Cortex of kidney (tissue), 1 donor: ENCODE data around the gene BMF.
"Not testable (repeated sequence)": the region's sequence is repeated elsewhere in the genome, so short reads cannot be mapped to it uniquely, and the experiment has no call there.

Source experiments
- DNase-seq: peaks from one replicate; lab custom pipeline; 2025; lab: John Stamatoyannopoulos, UW

The BMF gene

DNA sequence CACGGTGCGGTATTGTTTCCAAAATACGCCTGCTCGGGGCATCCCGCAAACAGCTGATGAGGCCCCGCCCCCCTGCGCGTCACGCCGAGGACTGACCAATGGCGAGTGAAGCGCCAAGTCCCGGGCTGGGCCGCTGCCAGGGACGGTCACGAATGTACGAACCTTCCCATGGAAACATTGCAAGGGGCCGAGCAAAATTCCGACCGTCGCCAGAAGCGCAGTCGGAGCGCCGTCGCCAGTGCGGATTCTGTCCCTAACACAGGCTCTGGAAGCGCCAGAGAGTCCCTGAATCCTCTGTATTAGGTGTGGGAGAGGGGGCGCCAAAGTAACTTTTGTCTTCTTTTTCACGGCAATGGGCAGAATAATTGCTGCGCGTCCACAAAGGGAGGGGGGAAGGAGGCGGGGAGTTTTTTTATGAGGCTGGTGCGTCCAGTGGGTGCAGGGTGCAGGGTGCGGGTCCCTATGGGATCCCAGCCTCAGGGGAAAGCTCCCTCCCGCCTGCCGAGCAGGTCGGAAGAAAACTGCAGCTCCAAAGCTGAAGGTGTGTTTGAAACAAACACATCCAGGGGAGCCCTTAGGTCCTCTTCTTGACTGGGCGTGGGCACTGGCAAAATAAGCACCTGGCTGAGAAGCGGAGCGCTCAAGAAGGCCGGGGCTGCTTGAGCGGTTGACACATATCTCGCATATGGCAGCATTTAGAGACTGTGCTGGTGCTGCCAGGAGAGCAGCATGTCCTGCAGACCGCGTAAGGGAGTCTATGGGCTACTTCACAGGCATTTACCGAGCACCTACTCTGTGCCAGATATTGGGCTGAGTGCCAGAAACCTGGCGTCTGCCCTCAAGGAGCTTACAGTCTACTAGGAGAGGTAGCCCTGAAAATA is at the start of gene BMF:
Gene BMF, minus strand, starts transcription at position 25 of the 881 bp plus-strand sequence. CDS start 2,793 bp downstream, outside the sequence.
- DNase-seq = no peak

- DNase-seq = no peak
These were observed 49.2 kb upstream of the BMF start for GRCh38 chr15:40157778-40158447.

DNA sequence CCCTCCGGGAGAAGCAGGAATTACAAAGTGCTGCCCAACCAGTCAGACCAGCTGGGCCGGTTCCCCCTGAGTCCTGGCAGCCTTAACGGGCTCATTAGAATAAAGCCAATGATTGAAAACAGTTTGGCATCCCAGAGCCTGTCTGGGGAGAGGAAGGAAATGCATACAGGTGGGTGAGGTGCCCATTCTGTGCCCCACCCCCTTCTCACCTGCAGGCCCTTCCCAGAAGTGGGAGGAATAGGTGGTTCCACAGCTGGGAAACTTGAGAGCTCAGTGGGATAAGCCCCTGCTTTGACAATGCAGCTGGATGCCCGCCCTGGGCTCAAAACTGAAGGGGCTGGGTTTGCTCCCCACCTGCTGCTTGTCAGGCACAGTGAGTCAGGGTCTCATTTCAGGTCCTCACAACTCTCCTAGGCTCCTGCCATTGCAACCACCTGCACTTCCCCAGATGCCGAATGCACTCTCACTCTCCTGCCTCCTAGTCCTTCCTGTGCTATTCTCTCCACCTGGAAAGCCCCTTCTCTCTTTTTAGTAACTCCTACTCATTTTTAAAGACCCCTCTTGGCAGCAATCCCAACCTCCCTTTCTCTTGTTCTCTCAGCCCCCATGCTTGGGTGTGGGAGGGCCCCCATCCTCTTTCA is 46.7 kb upstream of the BMF start:
- DNase-seq = no peak

DNA sequence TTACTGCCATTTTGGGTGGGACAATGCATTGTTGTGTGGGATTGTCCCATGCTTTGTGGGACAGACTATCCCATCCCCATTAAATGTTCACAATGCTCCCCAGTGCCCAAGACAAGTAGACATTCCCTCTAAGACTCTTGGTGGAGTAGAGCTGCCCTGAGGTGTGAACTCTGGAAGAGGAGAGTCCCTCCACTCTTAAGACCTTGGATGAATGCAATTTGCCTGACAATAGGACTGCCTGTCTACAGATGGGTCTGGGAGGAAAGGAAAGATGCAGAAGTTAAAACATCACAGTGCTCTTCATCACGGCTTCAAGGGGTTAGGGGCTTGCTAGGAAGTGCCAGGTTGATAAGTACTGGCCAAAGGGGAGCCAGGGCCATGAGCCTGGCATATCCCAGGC is 46.1 kb upstream of the BMF start:
- not testable (repeated sequence) for DNase-seq

DNA sequence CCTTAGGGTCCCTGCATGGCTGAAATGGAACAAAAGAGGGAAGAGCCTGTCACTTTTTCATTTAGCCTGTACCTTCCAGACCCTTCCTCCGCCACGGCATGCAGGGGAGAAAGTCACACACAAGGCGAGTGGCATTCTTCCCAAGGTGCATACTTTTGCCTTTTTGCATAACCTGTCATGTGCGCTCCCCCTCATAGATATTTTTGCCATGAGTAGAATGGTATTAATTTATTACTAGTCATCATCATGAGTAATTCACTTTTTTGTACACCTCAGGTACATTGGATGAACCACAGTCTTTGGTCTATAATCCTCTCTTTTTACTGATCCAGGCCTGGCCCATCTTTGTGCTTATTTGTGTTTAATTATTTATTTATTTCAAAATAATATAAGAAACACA is 43.3 kb upstream of the BMF start:
- no peak for DNase-seq

DNA sequence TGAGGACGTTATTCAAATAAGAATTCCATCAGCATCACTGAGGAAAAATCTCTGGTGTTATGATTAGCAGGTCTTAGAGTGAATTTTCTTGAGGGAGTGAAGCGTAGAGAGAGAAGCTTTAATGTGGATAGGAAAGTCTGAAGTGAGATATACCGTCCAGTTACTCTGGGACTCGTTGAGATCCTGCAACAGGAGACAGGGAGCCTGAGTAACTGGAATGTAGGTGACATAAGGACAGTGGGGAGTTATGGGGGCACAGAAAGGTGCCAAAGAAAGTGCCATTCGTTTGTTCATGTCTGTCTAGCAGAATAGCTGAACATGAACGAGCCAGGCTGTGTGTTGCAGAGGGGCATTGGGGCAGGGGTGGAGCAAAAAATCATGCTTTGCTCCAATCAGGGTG is 42.8 kb upstream of the BMF start:
- no peak for DNase-seq

- no peak for DNase-seq
These were observed 41.7 kb upstream of the BMF start for GRCh38 chr15:40150163-40150925.

DNA sequence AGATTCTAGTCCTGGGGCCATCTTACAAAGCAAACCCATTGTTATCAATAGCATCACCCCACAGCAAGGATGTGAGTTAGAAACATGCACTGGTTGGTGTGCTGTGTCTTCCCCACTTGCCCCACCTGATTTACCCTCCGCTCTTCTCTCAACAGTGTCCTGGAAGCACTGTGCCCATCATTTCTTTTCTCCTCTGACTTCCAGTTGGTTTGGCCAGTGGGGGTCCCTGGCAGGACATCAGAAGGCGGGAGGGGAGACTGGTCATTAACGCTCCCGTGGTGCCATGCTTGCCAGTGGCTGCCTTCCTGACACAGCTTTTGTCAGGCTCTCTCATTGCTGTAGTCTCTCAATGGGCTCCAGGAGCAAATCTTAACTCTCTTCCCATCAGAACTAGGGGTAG is 40.7 kb upstream of the BMF start:
- DNase-seq = no peak

GRCh38 chr15:40146037-40146436 is 37.4 kb upstream of the BMF start:
- DNase-seq = no peak

DNA sequence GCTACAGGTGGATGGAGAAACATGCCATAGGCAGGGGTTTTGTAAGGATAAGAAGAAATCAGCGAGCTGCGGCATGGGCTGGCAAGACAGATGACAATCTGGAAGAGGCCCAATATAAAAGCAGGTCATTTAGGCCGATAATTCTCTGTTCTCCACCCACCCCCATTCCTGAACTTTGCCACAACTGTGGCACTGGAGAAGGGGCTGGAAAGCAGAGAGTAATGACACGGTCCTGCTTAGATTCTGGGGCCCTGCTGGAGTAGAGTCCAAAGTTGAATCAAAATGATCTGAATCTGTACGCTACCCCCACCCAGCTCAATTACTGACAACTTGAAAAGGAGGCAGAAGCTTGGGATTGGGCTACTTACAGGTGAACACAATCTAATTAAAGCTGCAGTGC is 33.7 kb upstream of the BMF start:
- no peak for DNase-seq

DNA sequence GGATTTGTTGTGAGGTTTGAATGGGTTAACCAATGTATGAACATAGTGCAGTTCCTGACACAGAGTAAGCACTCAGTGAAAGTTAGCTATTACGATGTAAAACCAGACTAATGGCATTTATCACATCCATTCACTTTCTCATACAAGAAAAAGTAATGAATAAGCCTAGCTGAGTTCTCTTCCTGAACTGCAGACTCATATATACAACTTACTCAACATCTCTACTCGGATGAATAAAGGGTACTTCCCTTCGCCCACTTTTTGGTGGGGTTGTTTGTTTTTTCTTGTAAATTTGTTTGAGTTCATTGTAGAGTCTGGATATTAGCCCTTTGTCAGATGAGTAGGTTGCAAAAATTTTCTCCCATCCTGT is 29.5 kb upstream of the BMF start:
- not testable (repeated sequence) for DNase-seq

DNA sequence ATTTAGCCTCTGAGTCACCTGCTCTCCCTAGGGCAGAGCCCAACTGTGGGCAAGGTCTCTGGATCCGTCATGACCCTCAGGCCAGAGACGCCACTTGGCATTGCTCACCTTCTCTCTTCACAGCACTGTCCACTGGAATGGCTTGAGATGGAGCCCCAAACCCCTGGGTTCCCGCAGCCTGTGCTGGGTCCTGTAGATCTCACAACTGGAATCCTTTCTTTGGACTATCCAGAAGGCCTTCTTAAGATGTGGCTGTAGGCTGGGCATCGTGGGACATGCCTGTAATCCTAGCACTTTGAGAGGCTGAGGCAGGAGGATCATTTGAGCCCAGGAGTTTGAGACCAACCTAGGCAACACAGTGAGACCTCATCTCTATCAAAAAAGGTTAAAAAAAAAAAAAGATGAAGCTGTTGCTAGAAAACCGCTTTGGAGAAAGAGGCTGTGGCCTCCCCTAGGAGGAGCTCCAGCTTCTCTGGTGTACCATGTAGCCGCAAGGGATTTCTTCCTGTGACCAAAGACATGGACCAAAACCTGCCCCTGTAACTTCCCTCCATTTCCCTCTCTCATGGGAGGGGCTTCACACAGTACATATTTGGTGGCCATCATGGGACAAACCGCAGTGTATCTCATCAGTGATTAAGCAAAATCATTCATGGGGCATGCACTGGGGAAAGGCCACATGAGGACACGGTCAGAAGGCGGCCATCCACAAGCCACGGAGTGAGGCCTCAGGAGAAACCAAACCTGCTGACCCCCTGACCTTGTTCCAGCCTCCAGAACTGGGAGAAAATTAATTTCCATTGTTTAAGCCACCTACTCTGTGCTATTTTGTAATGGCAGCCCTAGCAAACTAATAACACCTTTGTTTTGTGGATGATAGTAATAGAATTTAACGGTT is 28.9 kb upstream of the BMF start:
- no peak for DNase-seq

DNA sequence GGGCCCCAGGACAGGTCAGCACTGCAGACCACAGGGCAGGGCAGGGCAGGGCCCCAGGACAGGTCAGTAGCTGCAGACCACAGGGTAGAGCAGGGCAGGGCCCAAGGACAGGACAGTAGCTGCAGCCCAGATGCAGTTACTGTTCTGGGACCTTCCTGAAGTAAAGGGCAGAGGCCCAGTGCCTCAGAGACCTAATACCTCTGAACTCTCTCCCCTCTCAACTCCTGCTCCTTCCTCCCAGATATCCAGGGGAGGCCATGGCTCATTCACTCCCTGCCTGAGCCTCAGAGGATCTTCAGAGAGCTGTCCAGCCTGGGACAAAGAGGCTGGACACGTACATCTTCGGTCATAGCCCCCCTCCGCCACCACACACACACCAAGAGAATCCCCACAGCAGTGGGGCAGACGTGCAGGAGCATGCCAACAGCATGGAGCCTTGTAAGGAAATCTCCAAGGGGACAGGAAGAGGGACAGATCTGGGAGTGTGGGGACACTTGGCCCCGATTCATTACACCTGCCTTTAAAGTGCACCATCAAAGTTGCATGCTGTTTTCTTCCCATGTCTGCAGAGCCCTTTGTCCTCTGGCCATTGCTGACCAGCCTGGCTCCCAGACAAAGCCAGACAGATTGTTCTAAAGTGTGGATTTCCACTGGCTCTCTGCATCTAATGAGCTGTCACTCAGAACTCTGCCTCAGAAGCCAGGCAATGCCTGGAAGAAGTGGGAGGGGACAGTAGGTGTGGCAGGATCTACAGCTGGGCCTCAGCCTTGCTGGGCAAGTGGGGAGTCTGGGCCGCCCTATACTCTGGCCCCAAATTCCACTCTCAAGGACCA is 28.0 kb upstream of the BMF start:
- no peak for DNase-seq

DNA sequence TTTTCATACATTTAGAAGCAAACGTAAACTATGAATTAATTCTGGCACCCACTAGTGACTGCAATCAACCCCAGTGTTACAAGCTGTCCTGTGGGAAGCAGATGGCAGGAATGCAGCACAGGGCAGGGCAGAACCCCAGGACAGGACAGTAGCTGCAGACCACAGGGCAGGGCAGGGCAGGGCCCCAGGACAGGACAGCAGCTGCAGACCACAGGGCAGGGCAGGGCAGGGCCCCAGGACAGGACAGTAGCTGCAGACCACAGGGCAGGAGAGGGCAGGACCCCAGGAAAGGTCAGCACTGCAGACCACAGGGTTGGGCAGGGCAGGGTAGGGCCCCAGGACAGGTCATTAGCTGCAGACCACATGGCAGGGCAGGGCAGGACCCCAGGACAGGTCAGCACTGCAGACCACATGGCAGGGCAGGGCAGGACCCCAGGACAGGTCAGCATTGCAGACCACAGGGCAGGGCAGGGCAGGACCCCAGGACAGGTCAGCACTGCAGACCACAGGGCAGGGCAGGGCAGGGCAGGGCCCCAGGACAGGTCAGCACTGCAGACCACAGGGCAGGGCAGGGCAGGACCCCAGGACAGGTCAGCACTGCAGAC is 27.3 kb upstream of the BMF start:
- DNase-seq = not testable (repeated sequence)

- no peak for DNase-seq
These were observed 26.2 kb upstream of the BMF start for GRCh38 chr15:40134885-40135284.

DNA sequence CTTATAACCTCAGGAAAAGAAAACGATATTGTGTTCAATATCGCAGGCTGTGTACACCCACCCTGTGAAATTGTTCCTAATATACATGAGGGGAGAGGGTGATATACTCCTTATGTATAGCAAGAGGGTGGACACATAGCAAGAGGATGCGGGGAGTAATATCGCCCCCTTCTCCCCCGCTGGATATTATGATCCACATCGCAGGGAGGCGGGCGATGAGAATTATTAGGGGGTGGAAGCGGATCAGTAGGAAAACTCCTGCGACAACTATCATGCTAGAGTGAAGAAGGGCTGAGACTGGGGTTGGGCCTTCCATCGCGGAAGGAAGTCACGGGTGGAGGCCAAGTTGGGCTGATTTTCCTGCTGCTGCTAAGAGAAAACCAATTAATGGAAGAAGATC is 24.9 kb upstream of the BMF start:
- DNase-seq = no peak

DNA sequence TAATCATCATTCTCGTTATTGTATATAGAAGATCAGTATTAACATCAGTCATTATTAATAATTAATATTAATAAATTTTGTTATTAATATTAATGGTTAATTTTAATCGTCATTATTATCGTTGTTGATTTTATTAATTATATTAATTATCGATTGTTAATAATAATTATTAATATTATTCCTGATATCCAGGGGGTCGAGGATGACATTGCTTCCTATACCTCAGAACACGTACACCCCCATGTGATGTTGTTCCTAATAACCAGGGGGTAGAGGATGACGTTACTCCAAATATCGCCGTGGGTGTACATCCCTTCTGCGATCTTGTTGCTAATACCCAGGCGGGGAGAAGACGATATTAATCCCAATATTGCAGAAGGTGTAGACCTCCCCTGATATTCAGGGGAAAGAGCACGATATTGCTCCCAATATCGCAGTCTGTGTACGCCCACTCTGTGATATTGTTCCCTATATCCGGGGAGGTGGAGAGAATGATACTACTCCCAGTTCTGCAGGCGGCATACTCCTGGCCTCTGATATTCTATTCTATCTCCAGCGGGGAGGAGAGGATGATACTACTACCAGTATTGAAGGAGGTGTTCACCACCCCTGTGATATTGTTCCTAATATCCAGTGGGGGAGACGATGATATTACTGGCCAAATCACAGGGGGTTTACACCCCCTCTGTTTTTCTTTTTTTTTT is 22.3 kb upstream of the BMF start:
- DNase-seq = no peak

DNA sequence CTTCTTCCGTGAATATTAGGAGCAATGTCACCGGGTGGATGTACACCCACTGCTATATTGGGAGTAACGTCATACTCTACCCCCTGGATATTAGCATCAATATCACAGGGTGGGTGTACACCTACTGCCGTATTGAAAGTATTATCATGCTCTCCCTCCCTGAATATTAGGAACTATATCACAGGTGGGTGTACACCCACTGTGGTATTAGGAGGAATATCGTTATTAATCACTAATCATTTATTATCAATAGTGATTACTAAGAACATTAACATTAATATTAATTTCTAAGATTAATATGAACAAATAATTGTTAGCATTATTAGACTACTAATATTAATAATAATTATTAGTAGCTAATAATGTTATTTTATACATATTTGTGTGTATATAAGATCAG is 21.4 kb upstream of the BMF start:
- DNase-seq = no peak
